Esophagus squamous epithelium (tissue), 5 donors: ENCODE measurements around the gene CIBAR2. TPM values are rescaled to one million over a fixed set of nuclear protein-coding genes. Genes with fewer than 3 reads are reported as not detected.

Experiments
- DNase-seq: peaks from one replicate; lab custom pipeline; 2025; lab: John Stamatoyannopoulos, UW
- H3K27ac ChIP-seq, 4 donors: fragments of 200-600 bp; sonication (generic); one replicate each; pipeline ENCODE4 v1.5.1; 2016 to 2019; ENCODE audit warnings: mild to moderate bottlenecking in 1 of 4
- H3K27me3 ChIP-seq, 4 donors: fragments of 200-600 bp; sonication (generic); 1 replicate in 3 of 4; 2 replicates in 1 of 4; pipeline versions ENCODE4 v1.5.1 to v1.6.0; 2017 to 2021; ENCODE audit warnings: antibody characterized with exemption in 1 of 4
- H3K36me3 ChIP-seq, 3 donors: fragments of 200-600 bp; sonication (generic); one replicate each; pipeline ENCODE4 v1.5.1; 2016 to 2019
- H3K4me1 ChIP-seq, 3 donors: fragments of 200-600 bp; sonication (generic); one replicate each; pipeline ENCODE4 v1.5.1; 2017 to 2019
- H3K4me3 ChIP-seq, 4 donors: fragments of 200-600 bp; sonication (generic); 1 replicate in 3 of 4; 2 replicates in 1 of 4; pipeline ENCODE4 v1.5.1; 2016 to 2019; ENCODE audit warnings: mild to moderate bottlenecking in 2 of 4, moderate library complexity in 1 of 4
- H3K9me3 ChIP-seq, 3 donors: fragments of 200-600 bp; sonication (generic); one replicate each; pipeline ENCODE4 v1.5.1; 2016 to 2019
- POLR2A ChIP-seq, 4 donors: fragments of 450-650 bp; IDR thresholded peaks; one replicate each; pipeline ENCODE4 v1.6.1; 2017; ENCODE audit warnings: antibody characterized with exemption in 4 of 4, mild to moderate bottlenecking in 4 of 4, moderate library complexity in 3 of 4
- WGBS, 2 donors: methylation state at CpG; one replicate each; pipeline ENCODE4 v1.1.5; 2018; 5-methylcytosine and 5-hydroxymethylcytosine counted together
- intact Hi-C: fragments of 100-400 bp; cut with DNase I; formaldehyde crosslinking; loops from one replicate; pipeline ENCODE4 v1.15.0; 2022
- total RNA-seq, 4 donors: library from RNA; depleted of rRNA; stranded (reverse); fragments of >200 nt; gene quantifications; one replicate each; pipeline ENCODE4 v1.1.0, GENCODE V29; 2016
- TF ChIP-seq, protein P1 (sequence below), 6 experiments: fragments of 450-650 bp in 4 of 6; fragments of 200-600 bp in 2 of 6; sonication (generic) in 2 of 6; IDR thresholded peaks; one replicate each; pipeline ENCODE4 v1.5.1; 2016 to 2019; ENCODE audit warnings: antibody characterized with exemption in 6 of 6, mild to moderate bottlenecking in 4 of 6, moderate library complexity in 4 of 6
- donor health status: DM: yes; HTN: yes; CAD: no.

CIBAR2 gene
- total RNA-seq, 4 donors from 2014 or later: not detected

- TF ChIP-seq, protein P1, sequence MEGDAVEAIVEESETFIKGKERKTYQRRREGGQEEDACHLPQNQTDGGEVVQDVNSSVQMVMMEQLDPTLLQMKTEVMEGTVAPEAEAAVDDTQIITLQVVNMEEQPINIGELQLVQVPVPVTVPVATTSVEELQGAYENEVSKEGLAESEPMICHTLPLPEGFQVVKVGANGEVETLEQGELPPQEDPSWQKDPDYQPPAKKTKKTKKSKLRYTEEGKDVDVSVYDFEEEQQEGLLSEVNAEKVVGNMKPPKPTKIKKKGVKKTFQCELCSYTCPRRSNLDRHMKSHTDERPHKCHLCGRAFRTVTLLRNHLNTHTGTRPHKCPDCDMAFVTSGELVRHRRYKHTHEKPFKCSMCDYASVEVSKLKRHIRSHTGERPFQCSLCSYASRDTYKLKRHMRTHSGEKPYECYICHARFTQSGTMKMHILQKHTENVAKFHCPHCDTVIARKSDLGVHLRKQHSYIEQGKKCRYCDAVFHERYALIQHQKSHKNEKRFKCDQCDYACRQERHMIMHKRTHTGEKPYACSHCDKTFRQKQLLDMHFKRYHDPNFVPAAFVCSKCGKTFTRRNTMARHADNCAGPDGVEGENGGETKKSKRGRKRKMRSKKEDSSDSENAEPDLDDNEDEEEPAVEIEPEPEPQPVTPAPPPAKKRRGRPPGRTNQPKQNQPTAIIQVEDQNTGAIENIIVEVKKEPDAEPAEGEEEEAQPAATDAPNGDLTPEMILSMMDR (IDR thresholded peaks at IDR 0.05): no peak
- no peak for TF ChIP-seq POLR2A (IDR thresholded peaks at IDR 0.05)
- DNase-seq: no peak
- Histone ChIP-seq H3K4me1 (peaks cover 20 to 51% (median 21%) of the 10 kb centered on the region in 3 donors), H3K27ac (no peak overlapping the region), H3K36me3 (peaks cover 0 to 7% (median 0%) of the 10 kb centered on the region in 3 donors), H3K27me3 (no peaks in the 10 kb centered on the region), H3K4me3 (no peak overlapping the region), H3K9me3 (no peaks in the 10 kb centered on the region)
- intact Hi-C loops: no loop called here
- WGBS, 2 donors: 86 to 91% methylated on average over 10 of the region's 10 CpGs
These were observed 59.7 kb downstream of the CIBAR2 start for GRCh38 chr16:85052536-85052935.

- Histone ChIP-seq H3K36me3 (peaks cover 0 to 7% (median 0%) of the 10 kb centered on the region in 3 donors), H3K9me3 (no peaks in the 10 kb centered on the region), H3K4me3 (no peak overlapping the region), H3K4me1 (peaks cover 19 to 44% (median 20%) of the 10 kb centered on the region in 3 donors), H3K27me3 (no peaks in the 10 kb centered on the region), H3K27ac (no peak overlapping the region)
- 86 to 87% methylated on average over 4 to 8 of the region's 8 CpGs for WGBS, 2 donors
- TF ChIP-seq, protein P1 (IDR thresholded peaks at IDR 0.05): no peak
- no peak for TF ChIP-seq POLR2A (IDR thresholded peaks at IDR 0.05)
- intact Hi-C loops: no loop called here
- DNase-seq: no peak
These were observed 60.6 kb downstream of the CIBAR2 start for GRCh38 chr16:85051683-85052082.

- Histone ChIP-seq H3K27me3 (no peaks in the 10 kb centered on the region), H3K4me1 (peaks cover 14 to 39% (median 15%) of the 10 kb centered on the region in 3 donors), H3K27ac (no peak overlapping the region), H3K4me3 (no peak overlapping the region), H3K9me3 (no peaks in the 10 kb centered on the region), H3K36me3 (peaks cover 0 to 7% (median 0%) of the 10 kb centered on the region in 3 donors)
- TF ChIP-seq POLR2A (IDR thresholded peaks at IDR 0.05): no peak
- TF ChIP-seq, protein P1 (IDR thresholded peaks at IDR 0.05): no peak
- intact Hi-C loops: no loop called here
- 84 to 89% methylated on average over 8 of the region's 8 CpGs for WGBS, 2 donors
- no peak for DNase-seq
These were observed 61.1 kb downstream of the CIBAR2 start for GRCh38 chr16:85051067-85051581.

DNA sequence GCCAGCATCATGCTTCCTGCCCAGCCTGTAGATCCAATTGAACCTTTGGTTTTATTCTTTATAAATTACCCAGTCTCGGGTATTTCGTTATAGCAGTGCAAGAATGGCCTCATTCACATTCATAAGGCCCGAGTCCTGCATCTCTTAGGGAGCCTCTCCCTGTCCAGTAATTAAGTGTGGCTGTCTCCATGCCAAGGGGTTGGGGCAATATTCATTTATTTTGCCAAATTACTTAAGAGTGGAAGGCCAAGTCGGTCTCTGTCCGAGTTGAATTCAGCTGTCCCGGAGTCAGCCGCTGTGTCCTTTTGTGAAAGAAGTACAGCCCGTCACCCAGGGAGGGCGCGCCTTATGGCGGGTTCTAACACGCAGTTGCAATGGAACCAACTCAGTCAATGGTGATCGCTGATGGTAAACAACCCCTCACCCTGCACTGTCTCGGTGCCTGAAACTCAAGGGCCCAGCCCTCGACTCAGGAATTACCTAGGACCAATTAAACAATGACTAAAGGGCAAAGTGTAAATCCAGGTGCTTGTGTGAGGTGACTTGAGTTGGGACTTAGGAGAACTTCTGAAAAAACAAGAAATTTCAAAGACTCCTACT, 62.5 kb downstream of the CIBAR2 start:
- no peak for TF ChIP-seq POLR2A (IDR thresholded peaks at IDR 0.05)
- TF ChIP-seq, protein P1 (IDR thresholded peaks at IDR 0.05): no peak
- no peaks in the 10 kb centered on the region for H3K9me3 ChIP-seq
- H3K36me3 ChIP-seq: peaks cover 0 to 10% (median 0%) of the 10 kb centered on the region in 3 donors
- peaks cover 4 to 25% (median 5%) of the 10 kb centered on the region in 3 donors for H3K4me1 ChIP-seq
- no peaks in the 10 kb centered on the region for H3K27me3 ChIP-seq
- H3K27ac ChIP-seq: no peak overlapping the region
- H3K4me3 ChIP-seq: no peak overlapping the region
- intact Hi-C loops: no loop called here
- no peak for DNase-seq
- 72 to 83% methylated on average over 15 of the region's 15 CpGs for WGBS, 2 donors

- H3K9me3 ChIP-seq: no peaks in the 10 kb centered on the region
- intact Hi-C loops: no loop called here
- TF ChIP-seq, protein P1 (IDR thresholded peaks at IDR 0.05): no peak
- no peak for DNase-seq
- H3K36me3 ChIP-seq: peaks cover 0 to 10% (median 0%) of the 10 kb centered on the region in 3 donors
- no peak overlapping the region for H3K27ac ChIP-seq
- no peaks in the 10 kb centered on the region for H3K27me3 ChIP-seq
- peaks cover 0 to 19% (median 0%) of the 10 kb centered on the region in 3 donors for H3K4me1 ChIP-seq
- 88 to 95% methylated on average over 13 to 17 of the region's 17 CpGs for WGBS, 2 donors
- H3K4me3 ChIP-seq: no peak overlapping the region
These were observed 63.2 kb downstream of the CIBAR2 start for GRCh38 chr16:85048921-85049562.
